ENCODE results near the gene LRRC75B. TPM values are rescaled to one million over a fixed set of nuclear protein-coding genes. Genes with fewer than 3 reads are reported as not detected.

The LRRC75B gene
- total RNA-seq, 6 experiments from 2014 or later, result 11.8 to 28.0 (median 21.5) TPM

- WGBS (ENCODE audit: insufficient coverage, low coverage, low lambda C conversion rate, missing lambda C conversion rate), result 12% methylated on average over 4 of the region's 8 CpGs
- Histone ChIP-seq H3K27ac (peak overlapping the region in 1 of 3 donors; percentile 11), H3K9me3 (no peaks in the 10 kb centered on the region), H3K4me3 (no peak overlapping the region), H3K4me1 (peaks cover 0 to 61% (median 24%) of the 10 kb centered on the region in 4 donors), H3K27me3 (no peaks in the 10 kb centered on the region), H3K36me3 (peaks cover 0 to 26% (median 11%) of the 10 kb centered on the region in 4 donors)
- ATAC-seq (no peak), DNase-seq (no peak)
- TF ChIP-seq CTCF (IDR thresholded peaks at IDR 0.05) (no peak), POLR2A (IDR thresholded peaks at IDR 0.05) (no peak)
- intact Hi-C loops (cut with DNase I), result no loop called here
These were observed 25.9 kb downstream of the LRRC75B start for GRCh38 chr22:24566899-24567511.

GRCh38 chr22:24565077-24565476 lies 27.8 kb downstream of the LRRC75B start:
- peak overlapping the region in 2 of 3 donors; percentile 39 to 65 for H3K27ac ChIP-seq
- H3K9me3 ChIP-seq, result no peaks in the 10 kb centered on the region
- peak; percentile 31 to 52 (median 46) for ATAC-seq
- no peaks in the 10 kb centered on the region for H3K27me3 ChIP-seq
- H3K4me1 ChIP-seq, result peaks cover 0 to 50% (median 20%) of the 10 kb centered on the region in 4 donors
- no peak for TF ChIP-seq POLR2A (IDR thresholded peaks at IDR 0.05)
- TF ChIP-seq CTCF (IDR thresholded peaks at IDR 0.05), result no peak
- no peak overlapping the region for H3K4me3 ChIP-seq
- no peak for DNase-seq
- intact Hi-C loops (cut with DNase I), result no loop called here
- 18% methylated on average over 2 of the region's 2 CpGs for WGBS (ENCODE audit: insufficient coverage, low coverage, low lambda C conversion rate, missing lambda C conversion rate)
- H3K36me3 ChIP-seq, result peaks cover 0 to 36% (median 18%) of the 10 kb centered on the region in 4 donors

GRCh38 chr22:24564376-24565058 lies 28.4 kb downstream of the LRRC75B start:
- ATAC-seq, result peak; percentile 81 to 91 (median 90)
- no peak overlapping the region for H3K4me3 ChIP-seq
- peak overlapping the region in 2 of 3 donors; percentile 59 to 65 for H3K27ac ChIP-seq
- H3K36me3 ChIP-seq, result peaks cover 0 to 35% (median 18%) of the 10 kb centered on the region in 4 donors
- DNase-seq, result peak in 1 of 3 donors; percentile 76
- H3K9me3 ChIP-seq, result no peaks in the 10 kb centered on the region
- intact Hi-C loops (cut with DNase I), result no loop called here
- no peaks in the 10 kb centered on the region for H3K27me3 ChIP-seq
- TF ChIP-seq POLR2A (IDR thresholded peaks at IDR 0.05) (no peak), CTCF (IDR thresholded peaks at IDR 0.05) (no peak)
- 26% methylated on average over 2 of the region's 2 CpGs for WGBS (ENCODE audit: insufficient coverage, low coverage, low lambda C conversion rate, missing lambda C conversion rate)
- H3K4me1 ChIP-seq, result peaks cover 0 to 50% (median 20%) of the 10 kb centered on the region in 4 donors

GRCh38 chr22:24563246-24563645 lies 29.6 kb downstream of the LRRC75B start:
- WGBS (ENCODE audit: insufficient coverage, low coverage, low lambda C conversion rate, missing lambda C conversion rate), result 86% methylated on average over 2 of the region's 2 CpGs
- Histone ChIP-seq H3K27ac (peak overlapping the region in 1 of 3 donors; percentile 65), H3K9me3 (no peaks in the 10 kb centered on the region), H3K4me1 (peaks cover 0 to 50% (median 20%) of the 10 kb centered on the region in 4 donors), H3K4me3 (no peak overlapping the region), H3K27me3 (no peaks in the 10 kb centered on the region), H3K36me3 (peaks cover 0 to 35% (median 15%) of the 10 kb centered on the region in 4 donors)
- intact Hi-C loops (cut with DNase I), result no loop called here
- no peak for TF ChIP-seq CTCF (IDR thresholded peaks at IDR 0.05)
- TF ChIP-seq POLR2A (IDR thresholded peaks at IDR 0.05), result no peak
- DNase-seq, result no peak
- no peak for ATAC-seq
